ENCODE measurements around the gene SEC16A.

Gene SEC16A

GRCh38 chr9:136400038-136400834 lies 82.6 kb downstream of the SEC16A start, which contains the start of gene SNAPC4:
SNAPC4 (minus strand) TSS chr9:136400170; CDS start chr9:136398428, 1,742 bp downstream.
- TF ChIP-seq CTCF (IDR thresholded peaks at IDR 0.05; ENCODE audit: low read depth, low read length) = peak; percentile 77
- in situ Hi-C loops (cut with HindIII; ENCODE audit: low sequenced_read_pairs) = no loop called here
- peak within 1 kb of the TSS; percentile 87 for H3K4me3 ChIP-seq (ENCODE audit: low read depth, low read length)
- DNase-seq (ENCODE audit: low read depth, low spot score) = peak; percentile 85

- TF ChIP-seq CTCF (IDR thresholded peaks at IDR 0.05; ENCODE audit: low read depth, low read length) = no peak
- H3K4me3 ChIP-seq (ENCODE audit: low read depth, low read length) = peak overlapping the region; percentile 87
- in situ Hi-C loops (cut with HindIII; ENCODE audit: low sequenced_read_pairs) = no loop called here
- DNase-seq (ENCODE audit: low read depth, low spot score) = no peak
Observed at GRCh38 chr9:136399176-136400037, 83.4 kb downstream of the SEC16A start.

- in situ Hi-C loops (cut with HindIII; ENCODE audit: low sequenced_read_pairs) = no loop called here
- no peak for TF ChIP-seq CTCF (IDR thresholded peaks at IDR 0.05; ENCODE audit: low read depth, low read length)
- DNase-seq (ENCODE audit: low read depth, low spot score) = no peak
- H3K4me3 ChIP-seq (ENCODE audit: low read depth, low read length) = no peak overlapping the region
Observed at GRCh38 chr9:136398286-136398685, 84.6 kb downstream of the SEC16A start.

- no peak for DNase-seq (ENCODE audit: low read depth, low spot score)
- H3K4me3 ChIP-seq (ENCODE audit: low read depth, low read length) = no peak overlapping the region
- no peak for TF ChIP-seq CTCF (IDR thresholded peaks at IDR 0.05; ENCODE audit: low read depth, low read length)
- in situ Hi-C loops (cut with HindIII; ENCODE audit: low sequenced_read_pairs) = no loop called here
Observed at GRCh38 chr9:136397643-136398042, 85.2 kb downstream of the SEC16A start.

GRCh38 chr9:136396219-136396515 lies 86.7 kb downstream of the SEC16A start:
- no peak for DNase-seq (ENCODE audit: low read depth, low spot score)
- in situ Hi-C loops (cut with HindIII; ENCODE audit: low sequenced_read_pairs) = no loop called here
- TF ChIP-seq CTCF (IDR thresholded peaks at IDR 0.05; ENCODE audit: low read depth, low read length) = no peak
- no peak overlapping the region for H3K4me3 ChIP-seq (ENCODE audit: low read depth, low read length)

- in situ Hi-C loops (cut with HindIII; ENCODE audit: low sequenced_read_pairs) = no loop called here
- no peak for TF ChIP-seq CTCF (IDR thresholded peaks at IDR 0.05; ENCODE audit: low read depth, low read length)
- no peak overlapping the region for H3K4me3 ChIP-seq (ENCODE audit: low read depth, low read length)
- no peak for DNase-seq (ENCODE audit: low read depth, low spot score)
Observed at GRCh38 chr9:136395345-136396218, 87.3 kb downstream of the SEC16A start.
